ENCODE results near the gene CYP27C1.

GRCh38 chr2:127137225-127137624 is 82.9 kb downstream of the CYP27C1 start:
- TF ChIP-seq CTCF (IDR thresholded peaks at IDR 0.05) (no peak), POLR2A (IDR thresholded peaks at IDR 0.05) (no peak)

All from adrenal gland (tissue), 5 donors.